Measurements from ENCODE around the gene ATP6V1G1.

DNA sequence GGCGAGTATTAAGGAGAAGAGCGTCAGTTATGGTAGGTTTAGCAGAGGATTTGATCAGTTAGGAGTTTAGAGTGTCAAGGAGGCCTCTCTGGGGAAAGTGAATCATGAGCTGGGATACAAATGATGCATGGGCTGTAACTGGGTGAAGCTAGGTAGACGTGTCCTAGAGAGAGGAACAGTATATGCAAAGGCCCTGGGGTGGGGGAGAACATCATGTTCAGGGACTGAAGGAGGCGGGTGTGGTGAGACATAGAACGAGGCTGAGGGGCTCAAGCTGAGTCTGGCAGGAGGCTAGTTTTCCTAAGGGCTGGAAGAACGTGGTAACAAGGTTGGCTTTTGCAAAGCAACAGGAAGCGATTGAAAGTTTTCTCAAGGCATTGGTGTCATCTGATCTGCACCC lies 34.0 kb downstream of the ATP6V1G1 start:
- TF ChIP-seq, protein P1, sequence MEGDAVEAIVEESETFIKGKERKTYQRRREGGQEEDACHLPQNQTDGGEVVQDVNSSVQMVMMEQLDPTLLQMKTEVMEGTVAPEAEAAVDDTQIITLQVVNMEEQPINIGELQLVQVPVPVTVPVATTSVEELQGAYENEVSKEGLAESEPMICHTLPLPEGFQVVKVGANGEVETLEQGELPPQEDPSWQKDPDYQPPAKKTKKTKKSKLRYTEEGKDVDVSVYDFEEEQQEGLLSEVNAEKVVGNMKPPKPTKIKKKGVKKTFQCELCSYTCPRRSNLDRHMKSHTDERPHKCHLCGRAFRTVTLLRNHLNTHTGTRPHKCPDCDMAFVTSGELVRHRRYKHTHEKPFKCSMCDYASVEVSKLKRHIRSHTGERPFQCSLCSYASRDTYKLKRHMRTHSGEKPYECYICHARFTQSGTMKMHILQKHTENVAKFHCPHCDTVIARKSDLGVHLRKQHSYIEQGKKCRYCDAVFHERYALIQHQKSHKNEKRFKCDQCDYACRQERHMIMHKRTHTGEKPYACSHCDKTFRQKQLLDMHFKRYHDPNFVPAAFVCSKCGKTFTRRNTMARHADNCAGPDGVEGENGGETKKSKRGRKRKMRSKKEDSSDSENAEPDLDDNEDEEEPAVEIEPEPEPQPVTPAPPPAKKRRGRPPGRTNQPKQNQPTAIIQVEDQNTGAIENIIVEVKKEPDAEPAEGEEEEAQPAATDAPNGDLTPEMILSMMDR (IDR thresholded peaks at IDR 0.05; ENCODE audit: low read length): no peak
- TF ChIP-seq EZH2 (optimal IDR thresholded peaks at IDR 0.05; ENCODE audit: low read depth, low read length): no peak

Measured in MM.1S (cell line).